H1 (cell line): ENCODE data around the gene ENKUR. TPM values are rescaled to one million over a fixed set of nuclear protein-coding genes. Genes with fewer than 3 reads are reported as not detected.

Experiments
- EP300 ChIP-seq, 2 experiments: IDR thresholded peaks; 1 replicate in 1 of 2; 2 replicates in 1 of 2; pipeline ENCODE4 v1.6.1; 2011 to 2012; ENCODE audit warnings: low read depth in 2 of 2, low read length in 2 of 2, mild to moderate bottlenecking in 2 of 2, borderline replicate concordance in 1 of 2, inconsistent platforms in 1 of 2, moderate library complexity in 1 of 2
- GTF2F1 ChIP-seq: IDR thresholded peaks from 2 replicates; pipeline ENCODE4 v1.6.1; 2012; ENCODE audit warnings: low read depth, low read length, improper control_type of control experiment, borderline replicate concordance
- JUND ChIP-seq: IDR thresholded peaks from 2 replicates; pipeline ENCODE4 v1.6.1; 2011; ENCODE audit warnings: mild to moderate bottlenecking, improper control_type of control experiment, low read length
- SAP30 ChIP-seq: fragments of 300-600 bp; sonication (generic); IDR thresholded peaks from 2 replicates; pipeline ENCODE4 v1.7.1; 2012; ENCODE audit warnings: low read length, moderate library complexity, mild to moderate bottlenecking, inconsistent platforms; ENCODE audit not compliant: insufficient read depth, insufficient replicate concordance
- SP1 ChIP-seq: IDR thresholded peaks from 2 replicates; pipeline ENCODE4 v1.6.1; 2011; ENCODE audit warnings: low read depth, low read length
- polyA plus RNA-seq, 7 experiments: library from polyadenylated mRNA; depleted of rRNA in 3 of 7; stranded (reverse) in 5 of 7; unstranded in 2 of 7; fragments of >200 nt in 5 of 7; fragments of 200-250 nt in 2 of 7; gene quantifications; 1 replicate in 5 of 7; 2 replicates in 1 of 7; 4 replicates in 1 of 7; pipeline versions ENCODE4 v1.2.1 to v1.2.3, GENCODE V29; 2011 to 2013; ENCODE audit warnings: missing spikeins in 2 of 7, mixed read lengths in 2 of 7
- total RNA-seq: library from RNA; stranded (reverse); fragmentation: NEBNext Ultra II Directional; extraction: Animal tissue kit (Norgen Biotek cat#: 25700); gene quantifications from 2 replicates; pipeline ENCODE4 v1.2.1, GENCODE V29; 2021
- TF ChIP-seq, protein P1 (sequence below), 3 experiments: IDR thresholded peaks; 1 replicate in 2 of 3; 2 replicates in 1 of 3; pipeline versions ENCODE4 v1.5.1 to v1.6.1; 2011; ENCODE audit warnings: low read length in 3 of 3, mild to moderate bottlenecking in 3 of 3, inconsistent platforms in 2 of 3, low read depth in 1 of 3, moderate library complexity in 1 of 3; ENCODE audit not compliant: insufficient read depth in 1 of 3; ENCODE audit errors: control extremely low read depth in 1 of 3

The ENKUR gene
- total and polyA plus RNA-seq, 2 of the 8 experiments (the other 6 are each of a cell fraction or from before 2014, with no cell fraction given): not detected

DNA sequence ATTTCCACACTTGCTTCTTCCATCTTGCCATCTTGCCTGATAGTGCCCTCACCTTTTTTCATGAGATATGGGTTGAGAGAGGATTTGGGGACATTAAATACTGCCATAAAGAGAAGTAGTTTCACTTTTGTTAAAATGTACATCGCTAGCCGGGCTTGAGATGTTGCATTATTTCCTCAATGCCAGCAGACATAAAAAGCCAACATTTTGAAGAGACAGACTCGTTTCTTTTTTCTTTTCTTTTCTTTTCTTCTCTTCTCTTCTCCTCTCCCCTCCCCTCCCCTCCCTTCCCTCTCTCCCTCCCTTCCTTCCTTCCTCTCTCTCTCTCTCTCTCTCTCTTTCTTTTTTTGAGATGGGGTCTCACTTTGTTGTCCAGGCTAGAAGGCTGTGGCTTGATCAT lies 17.9 kb downstream of the ENKUR start (continued):
- no peak for TF ChIP-seq SAP30
- TF ChIP-seq, protein P1, sequence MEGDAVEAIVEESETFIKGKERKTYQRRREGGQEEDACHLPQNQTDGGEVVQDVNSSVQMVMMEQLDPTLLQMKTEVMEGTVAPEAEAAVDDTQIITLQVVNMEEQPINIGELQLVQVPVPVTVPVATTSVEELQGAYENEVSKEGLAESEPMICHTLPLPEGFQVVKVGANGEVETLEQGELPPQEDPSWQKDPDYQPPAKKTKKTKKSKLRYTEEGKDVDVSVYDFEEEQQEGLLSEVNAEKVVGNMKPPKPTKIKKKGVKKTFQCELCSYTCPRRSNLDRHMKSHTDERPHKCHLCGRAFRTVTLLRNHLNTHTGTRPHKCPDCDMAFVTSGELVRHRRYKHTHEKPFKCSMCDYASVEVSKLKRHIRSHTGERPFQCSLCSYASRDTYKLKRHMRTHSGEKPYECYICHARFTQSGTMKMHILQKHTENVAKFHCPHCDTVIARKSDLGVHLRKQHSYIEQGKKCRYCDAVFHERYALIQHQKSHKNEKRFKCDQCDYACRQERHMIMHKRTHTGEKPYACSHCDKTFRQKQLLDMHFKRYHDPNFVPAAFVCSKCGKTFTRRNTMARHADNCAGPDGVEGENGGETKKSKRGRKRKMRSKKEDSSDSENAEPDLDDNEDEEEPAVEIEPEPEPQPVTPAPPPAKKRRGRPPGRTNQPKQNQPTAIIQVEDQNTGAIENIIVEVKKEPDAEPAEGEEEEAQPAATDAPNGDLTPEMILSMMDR (IDR thresholded peaks at IDR 0.05; ENCODE audit: control extremely low read depth in 1 of 3, insufficient read depth in 1 of 3, low read depth in 1 of 3, low read length in 3 of 3): no peak
- no peak for TF ChIP-seq JUND
- TF ChIP-seq SP1: no peak
- TF ChIP-seq EP300 (IDR thresholded peaks at IDR 0.05; ENCODE audit: borderline replicate concordance in 1 of 2, low read depth in 2 of 2, low read length in 2 of 2): no peak
- no peak for TF ChIP-seq GTF2F1
- TF ChIP-seq, all 59 proteins: peak for 0
